Uterus (tissue), 2 donors: Measurements from ENCODE around the gene SNAP29.

Source experiments
- CTCF ChIP-seq, 4 experiments: fragments of 200-600 bp in 2 of 4; fragments of 450-650 bp in 2 of 4; sonication (generic) in 2 of 4; IDR thresholded peaks; one replicate each; pipeline ENCODE4 v1.5.1; 2016 to 2019; ENCODE audit warnings: antibody characterized with exemption in 4 of 4, mild to moderate bottlenecking in 2 of 4, moderate library complexity in 1 of 4
- POLR2A ChIP-seq, 2 donors: fragments of 450-650 bp; IDR thresholded peaks; one replicate each; pipeline ENCODE4 v1.6.1; 2016; ENCODE audit warnings: antibody characterized with exemption in 2 of 2, mild to moderate bottlenecking in 1 of 2, moderate library complexity in 1 of 2

GRCh38 chr22:20813056-20813455 is 45.8 kb upstream of the SNAP29 start:
- TF ChIP-seq CTCF (IDR thresholded peaks at IDR 0.05) (no peak), POLR2A (IDR thresholded peaks at IDR 0.05) (no peak)
